Adipocyte (in vitro differentiated cells): ENCODE measurements around the gene OR13J1.

Source experiments
- DNase-seq: peaks from one replicate; pipeline ENCODE4 v3.0.0-alpha.2; 2015; ENCODE audit warnings: low read depth
- H3K27me3 ChIP-seq: replicated peaks from 2 replicates; pipeline ENCODE4 v1.7.0; 2013; ENCODE audit warnings: mild to moderate bottlenecking, low read length, moderate library complexity; ENCODE audit not compliant: control insufficient read depth, insufficient read depth
- H3K36me3 ChIP-seq: 2 replicates; pipeline ENCODE4 v1.7.0; 2013; ENCODE audit warnings: low read length, mild to moderate bottlenecking, moderate library complexity; ENCODE audit not compliant: control insufficient read depth, insufficient read depth, severe bottlenecking
- H3K4me1 ChIP-seq: 2 replicates; pipeline ENCODE4 v1.7.0; 2013; ENCODE audit warnings: mild to moderate bottlenecking, low read length, moderate library complexity; ENCODE audit not compliant: control insufficient read depth, insufficient read depth
- H3K4me3 ChIP-seq: 2 replicates; pipeline ENCODE4 v1.7.0; 2013; ENCODE audit warnings: mild to moderate bottlenecking, low read length, moderate library complexity
- H3K9ac ChIP-seq: 2 replicates; pipeline ENCODE4 v1.7.0; 2013; ENCODE audit warnings: mild to moderate bottlenecking, low read length, moderate library complexity
- H3K9me3 ChIP-seq: 2 replicates; pipeline ENCODE4 v1.7.0; 2013; ENCODE audit warnings: mild to moderate bottlenecking, low read length, moderate library complexity; ENCODE audit not compliant: control insufficient read depth

The OR13J1 gene

GRCh38 chr9:35841645-35841900 is 28.6 kb downstream of the OR13J1 start:
- DNase-seq = no peak
- Histone ChIP-seq H3K27me3 (no peaks in the 10 kb centered on the region), H3K9me3 (no peaks in the 10 kb centered on the region), H3K4me1 (peaks cover 42% of the 10 kb centered on the region), H3K4me3 (no peak overlapping the region), H3K36me3 (no peaks in the 10 kb centered on the region), H3K9ac (no peak overlapping the region)

DNA sequence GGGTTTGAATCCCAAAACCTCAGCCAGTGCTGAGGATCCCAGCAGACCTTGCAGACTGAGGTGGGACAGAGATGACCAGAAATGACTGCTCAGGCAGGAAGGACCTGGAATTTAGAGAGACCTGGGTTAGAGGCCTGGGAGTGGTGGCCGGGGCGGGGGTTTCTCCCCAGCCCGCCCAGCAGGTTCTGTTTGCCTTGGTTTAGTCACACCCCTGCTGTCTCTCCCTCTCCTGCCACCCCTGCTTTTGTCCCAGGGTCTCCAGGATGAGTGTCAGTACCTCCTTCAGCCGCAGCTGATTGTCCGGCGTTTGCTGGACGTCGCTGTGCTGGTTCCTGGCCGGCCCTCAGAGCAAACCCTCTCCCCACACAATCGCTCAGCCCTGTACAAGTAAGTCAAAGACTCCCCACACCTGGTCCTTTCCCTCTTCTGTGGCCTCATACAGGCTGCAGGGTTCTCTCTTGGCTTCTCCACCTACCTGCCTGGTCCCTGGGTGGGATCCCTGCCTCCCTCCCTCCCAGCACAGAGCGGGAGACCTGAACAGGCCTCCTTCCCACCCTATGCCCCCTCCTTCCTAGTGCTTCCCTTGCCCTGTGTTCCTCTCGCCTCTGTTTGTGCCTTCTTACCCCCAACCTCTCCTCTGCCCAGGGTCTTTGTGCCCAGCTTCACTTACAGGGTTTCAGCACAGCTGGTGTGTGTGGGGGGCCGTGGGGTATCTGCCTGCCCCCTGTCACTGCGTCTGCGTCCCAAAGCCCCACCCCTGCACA is 29.1 kb downstream of the OR13J1 start:
- Histone ChIP-seq H3K36me3 (no peaks in the 10 kb centered on the region), H3K4me1 (peaks cover 46% of the 10 kb centered on the region), H3K27me3 (no peaks in the 10 kb centered on the region), H3K9ac (no peak overlapping the region), H3K9me3 (no peaks in the 10 kb centered on the region), H3K4me3 (no peak overlapping the region)
- no peak for DNase-seq

DNA sequence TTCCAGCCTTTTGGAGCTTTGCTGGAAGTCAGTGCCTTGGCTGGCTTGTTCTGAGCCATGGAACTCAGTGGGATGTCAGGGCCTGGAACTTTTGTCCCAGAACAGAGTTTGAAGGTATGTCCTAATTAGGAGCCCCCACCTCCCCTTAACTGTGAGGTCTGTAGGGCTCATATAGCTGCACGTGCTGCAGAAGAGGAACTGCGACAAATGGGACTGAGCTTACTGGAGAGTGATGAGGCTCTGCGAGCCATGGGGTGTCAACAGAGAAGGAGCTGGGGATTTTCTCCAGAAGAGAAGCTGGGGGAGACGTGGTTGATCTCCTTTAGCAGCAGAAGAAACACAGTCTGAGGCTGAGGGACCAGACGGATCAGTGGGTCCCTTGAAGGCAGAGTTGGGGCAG is 30.3 kb downstream of the OR13J1 start:
- Histone ChIP-seq H3K4me1 (peaks cover 44% of the 10 kb centered on the region), H3K36me3 (no peaks in the 10 kb centered on the region), H3K9ac (no peak overlapping the region), H3K4me3 (no peak overlapping the region), H3K27me3 (no peaks in the 10 kb centered on the region), H3K9me3 (no peaks in the 10 kb centered on the region)
- DNase-seq = no peak

DNA sequence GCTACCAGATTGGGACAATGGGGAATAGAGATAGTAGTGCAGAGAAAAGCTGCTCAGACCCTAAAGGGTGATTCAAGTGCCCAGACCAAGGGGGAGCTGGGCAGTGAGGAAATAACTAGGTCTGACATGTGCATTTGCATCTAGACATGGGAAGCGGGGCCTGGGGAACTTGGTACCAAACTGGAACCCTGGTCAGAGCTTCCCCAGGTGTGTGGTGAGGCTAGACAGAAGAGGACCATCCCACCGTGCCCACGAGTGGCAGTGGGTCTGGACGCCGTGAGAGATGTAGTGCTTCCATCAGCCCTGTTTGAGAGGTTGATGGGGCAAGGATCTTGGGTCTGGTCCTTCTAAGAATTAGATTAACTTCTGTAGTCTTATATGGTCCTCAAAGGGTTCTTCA is 33.6 kb downstream of the OR13J1 start:
- Histone ChIP-seq H3K4me1 (peaks cover 23% of the 10 kb centered on the region), H3K9ac (no peak overlapping the region), H3K27me3 (no peaks in the 10 kb centered on the region), H3K36me3 (no peaks in the 10 kb centered on the region), H3K4me3 (no peak overlapping the region), H3K9me3 (no peaks in the 10 kb centered on the region)
- no peak for DNase-seq

- Histone ChIP-seq H3K9me3 (no peaks in the 10 kb centered on the region), H3K9ac (no peak overlapping the region), H3K4me3 (no peak overlapping the region), H3K36me3 (no peaks in the 10 kb centered on the region), H3K27me3 (no peaks in the 10 kb centered on the region), H3K4me1 (peaks cover 20% of the 10 kb centered on the region)
- DNase-seq = no peak
Observed at GRCh38 chr9:35835766-35836165, 34.4 kb downstream of the OR13J1 start.

GRCh38 chr9:35835216-35835632 is 35.0 kb downstream of the OR13J1 start:
- Histone ChIP-seq H3K4me3 (no peak overlapping the region), H3K9me3 (no peaks in the 10 kb centered on the region), H3K27me3 (no peaks in the 10 kb centered on the region), H3K36me3 (no peaks in the 10 kb centered on the region), H3K4me1 (peaks cover 24% of the 10 kb centered on the region), H3K9ac (no peak overlapping the region)
- DNase-seq = no peak

DNA sequence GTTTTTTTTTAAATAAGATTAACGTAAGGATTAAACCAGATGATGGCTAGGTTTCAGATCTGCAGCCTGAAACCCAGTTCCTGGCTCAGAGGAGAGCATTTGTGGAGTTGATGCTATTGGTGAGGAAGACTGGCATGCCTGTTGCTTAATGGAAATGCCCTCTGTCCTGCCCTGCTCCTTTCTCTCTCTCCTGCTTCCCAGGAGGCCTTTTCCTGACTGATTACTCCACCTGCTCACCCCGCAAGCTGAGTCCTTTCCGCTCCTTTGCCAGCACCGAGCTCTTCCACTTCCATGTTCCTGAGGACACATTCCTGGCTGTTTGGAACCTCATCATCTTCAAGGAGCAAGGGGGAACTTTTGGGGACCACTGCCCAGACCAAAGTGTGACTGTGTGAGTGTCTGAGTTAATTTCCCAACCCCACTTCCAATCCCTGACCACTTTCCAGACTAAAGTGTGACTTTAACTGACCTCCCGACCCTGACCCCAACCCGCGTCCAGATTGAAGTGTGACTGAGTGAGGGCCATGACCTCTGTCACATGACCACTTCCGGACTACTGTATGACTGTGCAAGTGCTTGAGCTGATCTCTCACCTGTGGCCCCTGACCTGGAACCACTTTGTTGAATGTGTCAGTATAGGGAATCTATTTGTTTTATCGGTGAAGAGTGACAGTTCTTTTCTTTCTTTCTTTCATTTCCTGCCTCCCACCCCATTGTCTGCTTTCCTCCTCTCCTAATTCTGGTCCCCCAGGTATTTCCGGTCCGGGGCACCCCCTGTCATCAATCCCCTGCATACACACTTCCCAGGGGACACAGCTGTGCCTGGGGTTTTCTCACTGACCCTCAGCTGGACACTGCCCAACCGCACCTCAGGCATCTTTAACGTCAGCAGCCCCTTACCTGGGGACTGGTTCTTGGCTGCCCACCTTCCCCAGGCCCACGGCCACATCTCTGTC is 35.7 kb downstream of the OR13J1 start:
- Histone ChIP-seq H3K4me1 (peaks cover 30% of the 10 kb centered on the region), H3K9me3 (no peaks in the 10 kb centered on the region), H3K9ac (no peak overlapping the region), H3K4me3 (no peak overlapping the region), H3K36me3 (no peaks in the 10 kb centered on the region), H3K27me3 (no peaks in the 10 kb centered on the region)
- no peak for DNase-seq

DNA sequence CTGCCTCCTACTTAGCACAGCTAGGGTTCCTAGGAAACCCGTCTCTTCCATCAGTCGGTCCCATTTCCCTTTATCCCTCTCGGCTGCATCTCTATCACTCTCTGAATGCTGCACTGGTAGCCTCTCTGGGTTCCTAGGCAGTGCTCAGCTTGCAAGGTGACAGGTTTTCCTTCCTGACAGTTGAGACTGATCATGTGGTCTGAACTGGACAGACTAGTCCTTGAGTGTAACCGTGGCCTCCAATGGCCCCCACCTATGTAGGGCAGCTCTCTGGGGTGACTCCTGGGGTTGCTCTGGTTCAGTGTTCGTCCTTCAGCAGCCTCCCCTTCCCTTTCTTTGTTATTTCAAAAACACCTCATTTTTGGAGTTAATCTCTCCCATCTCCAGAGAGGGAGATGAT is 37.4 kb downstream of the OR13J1 start:
- Histone ChIP-seq H3K9ac (no peak overlapping the region), H3K4me1 (peaks cover 39% of the 10 kb centered on the region), H3K27me3 (no peaks in the 10 kb centered on the region), H3K36me3 (no peaks in the 10 kb centered on the region), H3K9me3 (no peaks in the 10 kb centered on the region), H3K4me3 (no peak overlapping the region)
- DNase-seq = no peak

- Histone ChIP-seq H3K4me3 (no peak overlapping the region), H3K27me3 (no peaks in the 10 kb centered on the region), H3K9me3 (no peaks in the 10 kb centered on the region), H3K36me3 (no peaks in the 10 kb centered on the region), H3K9ac (no peak overlapping the region), H3K4me1 (peaks cover 50% of the 10 kb centered on the region)
- no peak for DNase-seq
Observed at GRCh38 chr9:35831040-35831439, 39.2 kb downstream of the OR13J1 start.

DNA sequence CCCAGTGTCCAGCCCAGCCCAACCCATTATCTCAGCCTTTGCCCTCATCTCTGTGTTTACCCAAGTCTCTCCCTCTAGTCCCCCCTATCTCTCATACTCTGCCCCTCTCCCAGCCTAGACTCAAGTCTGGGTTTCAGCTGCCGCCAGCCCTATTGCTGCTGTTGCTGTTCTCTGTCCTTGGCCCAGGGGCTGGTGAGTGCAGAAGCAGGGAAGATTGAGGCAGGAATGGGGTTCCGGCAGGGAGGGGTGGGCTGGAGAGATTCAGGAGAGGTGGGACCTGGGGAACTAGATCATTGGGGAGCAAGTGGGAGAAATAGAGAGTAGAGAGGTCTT is 40.5 kb downstream of the OR13J1 start:
- no peak for DNase-seq
- no peaks in the 10 kb centered on the region for H3K9me3 ChIP-seq
- no peaks in the 10 kb centered on the region for H3K27me3 ChIP-seq
- peak overlapping the region; percentile 80 for H3K9ac ChIP-seq
- H3K36me3 ChIP-seq = no peaks in the 10 kb centered on the region
- H3K4me1 ChIP-seq = peaks cover 46% of the 10 kb centered on the region
- H3K4me3 ChIP-seq = peak overlapping the region; percentile 90

DNA sequence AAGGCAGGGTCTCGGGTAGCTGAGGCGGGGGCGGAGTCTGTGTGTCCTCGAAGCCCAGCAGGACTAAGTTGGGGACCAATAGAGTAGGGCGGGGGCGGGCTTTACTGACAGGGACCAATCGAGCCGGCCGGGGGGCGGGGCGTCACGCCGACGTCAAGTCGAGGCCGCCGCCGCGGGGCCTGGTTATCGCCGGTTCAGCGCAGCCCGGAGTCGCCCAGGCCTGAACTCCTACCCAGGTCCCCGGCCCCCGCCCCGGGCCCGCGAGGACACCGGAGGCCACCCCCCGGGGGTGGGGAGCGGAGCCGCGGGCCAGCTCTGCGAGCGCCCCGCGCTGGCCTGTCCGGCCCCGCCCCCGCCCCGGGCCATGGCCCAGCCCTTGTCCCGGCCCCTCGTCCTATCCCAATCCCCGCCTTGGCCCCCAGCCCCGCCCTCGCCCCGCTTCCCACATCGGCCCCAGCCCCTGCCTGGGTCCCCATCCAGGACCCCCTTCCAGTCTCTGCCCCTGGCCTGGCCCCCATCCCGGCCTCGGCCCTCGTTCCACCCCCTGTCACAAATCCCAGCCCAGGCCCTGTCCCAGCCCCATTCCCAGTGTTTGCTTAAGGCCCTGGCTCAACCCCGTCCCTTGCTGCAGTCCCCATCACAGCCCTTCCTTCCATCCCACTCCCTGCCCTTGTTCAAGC is 41.0 kb downstream of the OR13J1 start, which contains the start of gene TMEM8B:
TSS of gene TMEM8B (plus strand) at position 145 of the 680 bp plus-strand sequence. CDS start at position 365, 220 bp downstream.
- peak; percentile 99 for DNase-seq
- Histone ChIP-seq H3K4me1 (peaks cover 43% of the 10 kb centered on the region), H3K9ac (peak within 1 kb of the TSS; percentile 92)

More for the DNA sequence above, 41.0 kb downstream of the OR13J1 start, which contains the start of gene TMEM8B:
- Histone ChIP-seq H3K4me3 (peak within 1 kb of the TSS; percentile 90), H3K27me3 (no peaks in the 10 kb centered on the region), H3K9me3 (no peaks in the 10 kb centered on the region), H3K36me3 (no peaks in the 10 kb centered on the region)
